Heart left ventricle (tissue), 16 donors: ENCODE data around the gene SLC7A6OS. TPM values are rescaled to one million over a fixed set of nuclear protein-coding genes. Genes with fewer than 3 reads are reported as not detected.
A peak's percentile ranks its signal among the peaks of the same experiment; 100 is the strongest.

ENCODE experiments used
- ATAC-seq, 4 donors: fragments of 200-7000 bp; cut with Tn5 transposase; one replicate each; pipeline ENCODE4 v1.9.1; 2020 to 2022; ENCODE audit warnings: moderate library complexity in 4 of 4, mild to moderate bottlenecking in 3 of 4, moderate number of reproducible peaks in 1 of 4
- DNase-seq, 5 donors: peaks; one replicate each; pipeline ENCODE4 v3.0.0-alpha.2; 2020
- H3K27ac ChIP-seq, 12 donors: fragments of 200-600 bp; sonication (generic) in 4 of 12; one replicate each; pipeline versions ENCODE4 v1.5.0 to v1.8.0; 2016 to 2022; ENCODE audit warnings: mild to moderate bottlenecking in 2 of 12
- H3K27me3 ChIP-seq, 9 donors: fragments of 200-600 bp; sonication (generic) in 2 of 9; one replicate each; pipeline versions ENCODE4 v1.5.1 to v1.8.0; 2016 to 2022; ENCODE audit warnings: mild to moderate bottlenecking in 3 of 9
- H3K36me3 ChIP-seq, 9 donors: fragments of 200-600 bp; sonication (generic) in 2 of 9; one replicate each; pipeline versions ENCODE4 v1.5.0 to v1.8.0; 2018 to 2022; ENCODE audit warnings: mild to moderate bottlenecking in 2 of 9
- H3K4me1 ChIP-seq, 12 donors: fragments of 200-600 bp; sonication (generic) in 4 of 12; one replicate each; pipeline versions ENCODE4 v1.5.0 to v1.8.0; 2016 to 2022; ENCODE audit warnings: mild to moderate bottlenecking in 3 of 12
- H3K4me3 ChIP-seq, 12 donors: fragments of 200-600 bp; sonication (generic) in 4 of 12; one replicate each; pipeline versions ENCODE4 v1.5.0 to v1.8.0; 2017 to 2022; ENCODE audit warnings: mild to moderate bottlenecking in 9 of 12, moderate library complexity in 4 of 12
- H3K9me3 ChIP-seq, 12 donors: fragments of 200-600 bp; sonication (generic) in 4 of 12; one replicate each; pipeline versions ENCODE4 v1.5.0 to v1.8.0; 2016 to 2022; ENCODE audit warnings: mild to moderate bottlenecking in 1 of 12
- CTCF ChIP-seq, 12 donors: fragments of 200-600 bp; sonication (generic) in 4 of 12; IDR thresholded peaks; one replicate each; pipeline versions ENCODE4 v1.5.0 to v1.8.0; 2018 to 2022; ENCODE audit warnings: antibody characterized with exemption in 12 of 12, mild to moderate bottlenecking in 5 of 12
- POLR2A ChIP-seq, 2 donors: fragments of 450-650 bp; IDR thresholded peaks; one replicate each; pipeline ENCODE4 v1.6.1; 2017; ENCODE audit warnings: antibody characterized with exemption in 2 of 2, mild to moderate bottlenecking in 2 of 2, moderate library complexity in 2 of 2
- WGBS, 4 donors: extraction: QIAGEN DNeasy Blood & Tissue Kit in 2 of 4; methylation state at CpG; one replicate each; pipeline versions ENCODE4 v1.1.5 to v1.1.7; 2013 to 2018; 5-methylcytosine and 5-hydroxymethylcytosine counted together
- intact Hi-C, 10 donors: fragments of 100-400 bp; cut with DNase I; formaldehyde crosslinking; loops; one replicate each; pipeline versions ENCODE4 v1.11.1 to v1.14.2; 2022
- polyA plus RNA-seq, 2 donors: library from polyadenylated mRNA; stranded (reverse); fragments of 200-250 nt; gene quantifications; one replicate each; pipeline ENCODE4 v1.2.3, GENCODE V29; 2013
- total RNA-seq, 9 donors: library from RNA; depleted of rRNA in 2 of 9; stranded (reverse); fragments of >200 nt in 2 of 9; fragmentation: NEBNext Ultra II Directional in 3 of 9; extraction: Animal tissue kit (Norgen Biotek cat#: 25700) in 3 of 9; gene quantifications; one replicate each; pipeline versions ENCODE4 v1.1.0 to v1.2.4, GENCODE V29; 2016 to 2023
- donor health status: ischemic (EF 13 %, LVEDD 7.1; RV severe dilation, severe dysfunction).
- donor health status: healthy with polysubstance abuse.
- donor health status: DM: no; HTN: yes; CAD: no.
- donor health status: DM: no; HTN: no; CAD: no.
- donor health status: ischemic (EF 25% LVEDD 6.9; RV normal size, moderate dysfunction).
- donor health status: ischemic (EF 25% LVEDD 5.7; RV mildly dilated, moderate dysfunction).
- donor health status: healthy.
- donor health status: DM: yes; HTN: yes; CAD: no.
- donor health status: ischemic (EF 35%, LVEDD 5.7; RV mildly dilated, moderate dysfunction).
- donor health status: nonischemic (EF 11% LVEDD 7.7; RV severe dilation, severe dysfunction).
- donor health status: DM: yes; HTN: yes; CAD: no.
- donor health status: PGD.
- donor health status: ischemic (EF 29% LVEDD 5.4; RV normal size, mild dysfunction).
- donor health status: nonischemic (EF 23%, LVEDD 6.1; RV moderate dilation, normal function).

SLC7A6OS gene
- total and polyA plus RNA-seq, 11 donors: 8.1 to 16.2 (median 10.0) TPM

GRCh38 chr16:68281368-68282063, 29.2 kb downstream of the SLC7A6OS start:
- no peak for ATAC-seq
- WGBS, 4 donors: 87 to 92% (median 89%) methylated on average over 4 of the region's 4 CpGs

DNA sequence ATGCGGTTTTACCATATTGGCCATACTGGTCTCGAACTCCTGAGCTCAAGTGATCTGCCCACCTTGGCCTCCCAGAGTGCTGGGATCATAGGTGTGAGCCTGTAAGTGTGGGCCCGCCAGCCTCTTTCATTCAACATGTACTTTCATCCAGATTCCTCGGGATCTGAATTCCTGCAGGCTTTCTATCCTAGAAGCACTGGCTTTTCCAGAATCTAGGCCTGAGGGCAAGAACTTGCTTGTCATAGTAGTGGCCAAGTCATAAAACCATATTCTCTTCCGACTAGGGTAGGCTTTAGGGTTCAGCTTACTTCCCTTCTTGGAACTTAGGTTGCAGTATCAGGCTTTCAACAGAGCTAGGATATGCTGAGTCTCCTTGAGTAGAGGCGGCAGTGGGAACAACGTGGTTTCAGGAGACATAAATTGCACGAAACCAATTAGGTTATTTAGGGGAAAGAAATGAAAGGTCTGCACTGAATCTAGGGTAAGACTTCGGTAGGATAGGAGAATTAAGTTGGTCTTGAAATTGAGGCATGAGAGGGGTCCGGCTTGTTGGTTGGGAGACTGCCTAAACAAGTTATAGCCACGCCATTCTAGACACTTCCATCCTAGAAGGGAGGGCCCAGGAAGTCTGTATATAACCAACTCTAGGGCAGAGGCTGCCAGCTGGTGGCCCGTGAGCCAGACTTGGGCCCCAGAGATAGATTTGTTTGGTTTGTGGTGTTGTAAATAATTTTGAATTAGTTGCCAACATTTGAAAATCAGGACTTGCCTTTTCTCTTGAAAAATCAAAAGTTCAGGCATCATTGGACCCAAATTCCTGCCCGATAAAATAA, 30.8 kb downstream of the SLC7A6OS start:
- Histone ChIP-seq H3K27me3 (no peaks in the 10 kb centered on the region), H3K36me3 (peaks cover 0 to 46% (median 42%) of the 10 kb centered on the region in 9 donors), H3K27ac (peak overlapping the region in 8 of 12 donors; percentile 1 to 89 (median 10)), H3K9me3 (no peaks in the 10 kb centered on the region), H3K4me3 (no peak overlapping the region), H3K4me1 (peaks cover 0 to 72% (median 45%) of the 10 kb centered on the region in 12 donors)
- TF ChIP-seq CTCF (IDR thresholded peaks at IDR 0.05) (no peak), POLR2A (IDR thresholded peaks at IDR 0.05) (no peak)
- 88 to 92% (median 91%) methylated on average over 13 of the region's 13 CpGs for WGBS, 4 donors
- DNase-seq (no peak), ATAC-seq (no peak)
- intact Hi-C loops: no loop called here

More at GRCh38 chr16:68281368-68282063, 29.2 kb downstream of the SLC7A6OS start:
- H3K4me3 ChIP-seq: no peak overlapping the region
- DNase-seq: no peak
- H3K27me3 ChIP-seq: no peaks in the 10 kb centered on the region
- H3K9me3 ChIP-seq: no peaks in the 10 kb centered on the region
- peak overlapping the region in 10 of 12 donors; percentile 62 to 93 (median 81) for H3K27ac ChIP-seq
- TF ChIP-seq POLR2A (IDR thresholded peaks at IDR 0.05) (no peak), CTCF (IDR thresholded peaks at IDR 0.05) (no peak)
- H3K4me1 ChIP-seq: peaks cover 6 to 74% (median 50%) of the 10 kb centered on the region in 12 donors
- intact Hi-C loops: loop anchor here in 1 of 10 donors (1.0 kb wide), 1 partner anchor 13 kb away; no protein-coding TSS in a partner anchor
- H3K36me3 ChIP-seq: peaks cover 0 to 42% (median 34%) of the 10 kb centered on the region in 9 donors

DNA sequence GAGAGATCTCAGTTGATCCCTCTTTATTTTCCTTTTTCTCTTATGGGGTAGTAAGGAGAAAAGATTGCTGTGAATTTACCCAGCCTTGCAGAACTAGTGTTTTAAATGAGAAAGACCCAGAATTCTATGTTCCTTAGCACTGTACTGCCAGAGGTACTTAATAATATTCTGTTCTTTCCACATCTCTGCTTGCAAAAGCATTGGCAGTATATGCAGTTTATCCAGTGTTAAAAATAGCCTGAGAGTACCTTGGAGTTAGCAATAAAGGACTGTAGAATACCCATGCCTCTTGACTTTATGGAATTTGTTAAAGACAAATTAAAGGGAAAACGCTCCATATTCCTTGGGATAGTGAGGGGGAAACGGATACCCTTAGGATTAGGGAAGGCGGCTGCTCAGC, 34.5 kb downstream of the SLC7A6OS start:
- peak overlapping the region; percentile 28 to 88 (median 72) for H3K27ac ChIP-seq
- H3K9me3 ChIP-seq: no peaks in the 10 kb centered on the region
- peak overlapping the region in 2 of 12 donors; percentile 2 to 13 for H3K4me3 ChIP-seq
- TF ChIP-seq POLR2A (IDR thresholded peaks at IDR 0.05) (no peak), CTCF (IDR thresholded peaks at IDR 0.05) (no peak)
- H3K36me3 ChIP-seq: peaks cover 0 to 60% (median 48%) of the 10 kb centered on the region in 9 donors
- DNase-seq: no peak
- WGBS, 4 donors: 42 to 61% (median 56%) methylated on average over 3 of the region's 3 CpGs
- intact Hi-C loops: no loop called here
- ATAC-seq: peak; percentile 60 to 65 (median 62)
- H3K4me1 ChIP-seq: peaks cover 0 to 79% (median 41%) of the 10 kb centered on the region in 12 donors
- H3K27me3 ChIP-seq: no peaks in the 10 kb centered on the region
